LNCAP (cell line): ENCODE data around the gene FES.

Experiments used
- CTCF ChIP-seq: fragments of 450-650 bp; IDR thresholded peaks from 2 replicates; pipeline ENCODE4 v1.5.1; 2017; ENCODE audit warnings: mild to moderate bottlenecking

Gene FES

GRCh38 chr15:90857337-90857736 lies 27.0 kb upstream of the FES start:
- no peak for TF ChIP-seq CTCF

- no peak for TF ChIP-seq CTCF
Measured at GRCh38 chr15:90857883-90858443, 26.3 kb upstream of the FES start.

GRCh38 chr15:90859234-90860131 lies 24.8 kb upstream of the FES start:
- TF ChIP-seq CTCF, result no peak

GRCh38 chr15:90860450-90860849 lies 23.9 kb upstream of the FES start:
- TF ChIP-seq CTCF, result no peak

GRCh38 chr15:90860942-90861675 lies 23.2 kb upstream of the FES start:
- no peak for TF ChIP-seq CTCF

- TF ChIP-seq CTCF, result no peak
Measured at GRCh38 chr15:90862487-90862886, 21.8 kb upstream of the FES start.

GRCh38 chr15:90862964-90863778 lies 21.1 kb upstream of the FES start:
- TF ChIP-seq CTCF, result no peak
